IPS-18a (cell line): ENCODE measurements around the gene PRXL2A.
A peak's percentile ranks its signal among the peaks of the same experiment; 100 is the strongest.

Experiments
- H3K27ac ChIP-seq: one replicate; pipeline ENCODE4 v1.5.1; 2013; ENCODE audit warnings: low read length
- H3K27me3 ChIP-seq: one replicate; pipeline ENCODE4 v1.6.1; 2013; ENCODE audit warnings: mild to moderate bottlenecking, low read length; ENCODE audit not compliant: control insufficient read depth, insufficient read depth
- H3K36me3 ChIP-seq: one replicate; pipeline ENCODE4 v1.6.1; 2013; ENCODE audit warnings: low read depth, low read length; ENCODE audit not compliant: control insufficient read depth
- H3K4me1 ChIP-seq: one replicate; pipeline ENCODE4 v1.6.1; 2013; ENCODE audit warnings: low read depth, low read length; ENCODE audit not compliant: control insufficient read depth
- H3K4me3 ChIP-seq: one replicate; pipeline ENCODE4 v1.5.1; 2013; ENCODE audit warnings: low read length
- H3K9ac ChIP-seq: one replicate; pipeline ENCODE4 v1.6.1; 2013; ENCODE audit warnings: mild to moderate bottlenecking, low read length, moderate library complexity
- H3K9me3 ChIP-seq: one replicate; pipeline ENCODE4 v1.6.1; 2013; ENCODE audit warnings: low read depth, low read length; ENCODE audit not compliant: control insufficient read depth

Gene PRXL2A

GRCh38 chr10:80465839-80466590, 57.7 kb downstream of the PRXL2A start:
- H3K9me3 ChIP-seq: no peaks in the 10 kb centered on the region
- H3K27me3 ChIP-seq: peaks cover 31% of the 10 kb centered on the region
- no peaks in the 10 kb centered on the region for H3K36me3 ChIP-seq
- no peak overlapping the region for H3K27ac ChIP-seq
- peaks cover 62% of the 10 kb centered on the region for H3K4me1 ChIP-seq
- peak overlapping the region; percentile 51 for H3K4me3 ChIP-seq
- H3K9ac ChIP-seq: peak overlapping the region; percentile 67

- no peak overlapping the region for H3K27ac ChIP-seq
These were observed 58.5 kb downstream of the PRXL2A start for GRCh38 chr10:80466724-80467326.

GRCh38 chr10:80468002-80468401, 59.7 kb downstream of the PRXL2A start:
- Histone ChIP-seq H3K4me3 (peak overlapping the region; percentile 2), H3K9ac (no peak overlapping the region), H3K9me3 (no peaks in the 10 kb centered on the region), H3K27ac (no peak overlapping the region), H3K27me3 (peaks cover 31% of the 10 kb centered on the region), H3K36me3 (no peaks in the 10 kb centered on the region), H3K4me1 (peaks cover 47% of the 10 kb centered on the region)

More at GRCh38 chr10:80466724-80467326, 58.5 kb downstream of the PRXL2A start:
- Histone ChIP-seq H3K4me1 (peaks cover 55% of the 10 kb centered on the region), H3K9ac (no peak overlapping the region), H3K4me3 (no peak overlapping the region), H3K27me3 (peaks cover 31% of the 10 kb centered on the region), H3K9me3 (no peaks in the 10 kb centered on the region), H3K36me3 (no peaks in the 10 kb centered on the region)

GRCh38 chr10:80468806-80469421, 60.6 kb downstream of the PRXL2A start:
- peaks cover 41% of the 10 kb centered on the region for H3K4me1 ChIP-seq
- H3K9ac ChIP-seq: no peak overlapping the region
- no peak overlapping the region for H3K27ac ChIP-seq

GRCh38 chr10:80470266-80470665, 61.9 kb downstream of the PRXL2A start:
- Histone ChIP-seq H3K27me3 (peaks cover 31% of the 10 kb centered on the region), H3K4me3 (no peak overlapping the region), H3K9ac (no peak overlapping the region), H3K9me3 (no peaks in the 10 kb centered on the region), H3K36me3 (no peaks in the 10 kb centered on the region), H3K4me1 (peaks cover 41% of the 10 kb centered on the region), H3K27ac (no peak overlapping the region)

More at GRCh38 chr10:80468806-80469421, 60.6 kb downstream of the PRXL2A start:
- Histone ChIP-seq H3K36me3 (no peaks in the 10 kb centered on the region), H3K4me3 (no peak overlapping the region), H3K9me3 (no peaks in the 10 kb centered on the region), H3K27me3 (peaks cover 31% of the 10 kb centered on the region)

- Histone ChIP-seq H3K9me3 (no peaks in the 10 kb centered on the region), H3K36me3 (no peaks in the 10 kb centered on the region), H3K9ac (no peak overlapping the region), H3K4me3 (no peak overlapping the region), H3K27ac (no peak overlapping the region), H3K4me1 (peaks cover 34% of the 10 kb centered on the region), H3K27me3 (peaks cover 28% of the 10 kb centered on the region)
These were observed 62.6 kb downstream of the PRXL2A start for GRCh38 chr10:80471001-80471400.

GRCh38 chr10:80471715-80472233, 63.4 kb downstream of the PRXL2A start:
- Histone ChIP-seq H3K9ac (no peak overlapping the region), H3K27ac (no peak overlapping the region), H3K27me3 (peaks cover 22% of the 10 kb centered on the region), H3K4me3 (no peak overlapping the region), H3K36me3 (no peaks in the 10 kb centered on the region), H3K4me1 (peaks cover 28% of the 10 kb centered on the region), H3K9me3 (no peaks in the 10 kb centered on the region)

- no peak overlapping the region for H3K27ac ChIP-seq
- H3K36me3 ChIP-seq: no peaks in the 10 kb centered on the region
- no peak overlapping the region for H3K4me3 ChIP-seq
- H3K9me3 ChIP-seq: no peaks in the 10 kb centered on the region
- no peak overlapping the region for H3K9ac ChIP-seq
- H3K27me3 ChIP-seq: peaks cover 15% of the 10 kb centered on the region
- H3K4me1 ChIP-seq: peaks cover 24% of the 10 kb centered on the region
These were observed 64.1 kb downstream of the PRXL2A start for GRCh38 chr10:80472234-80473095.

GRCh38 chr10:80473096-80473657, 64.8 kb downstream of the PRXL2A start:
- Histone ChIP-seq H3K9me3 (no peaks in the 10 kb centered on the region), H3K36me3 (no peaks in the 10 kb centered on the region), H3K4me3 (no peak overlapping the region), H3K4me1 (peaks cover 19% of the 10 kb centered on the region), H3K27ac (no peak overlapping the region), H3K9ac (no peak overlapping the region), H3K27me3 (peaks cover 12% of the 10 kb centered on the region)

GRCh38 chr10:80473692-80474596, 65.6 kb downstream of the PRXL2A start:
- H3K4me3 ChIP-seq: no peak overlapping the region
- no peak overlapping the region for H3K9ac ChIP-seq
- H3K4me1 ChIP-seq: peaks cover 19% of the 10 kb centered on the region
- H3K36me3 ChIP-seq: no peaks in the 10 kb centered on the region
- H3K27me3 ChIP-seq: peaks cover 5% of the 10 kb centered on the region
- H3K9me3 ChIP-seq: no peaks in the 10 kb centered on the region
- no peak overlapping the region for H3K27ac ChIP-seq
